ENCODE measurements around the gene CCL22.

CCL22 gene

GRCh38 chr16:57376313-57376818, 17.8 kb downstream of the CCL22 start:
- no peak for DNase-seq (ENCODE audit: low spot score)

DNA sequence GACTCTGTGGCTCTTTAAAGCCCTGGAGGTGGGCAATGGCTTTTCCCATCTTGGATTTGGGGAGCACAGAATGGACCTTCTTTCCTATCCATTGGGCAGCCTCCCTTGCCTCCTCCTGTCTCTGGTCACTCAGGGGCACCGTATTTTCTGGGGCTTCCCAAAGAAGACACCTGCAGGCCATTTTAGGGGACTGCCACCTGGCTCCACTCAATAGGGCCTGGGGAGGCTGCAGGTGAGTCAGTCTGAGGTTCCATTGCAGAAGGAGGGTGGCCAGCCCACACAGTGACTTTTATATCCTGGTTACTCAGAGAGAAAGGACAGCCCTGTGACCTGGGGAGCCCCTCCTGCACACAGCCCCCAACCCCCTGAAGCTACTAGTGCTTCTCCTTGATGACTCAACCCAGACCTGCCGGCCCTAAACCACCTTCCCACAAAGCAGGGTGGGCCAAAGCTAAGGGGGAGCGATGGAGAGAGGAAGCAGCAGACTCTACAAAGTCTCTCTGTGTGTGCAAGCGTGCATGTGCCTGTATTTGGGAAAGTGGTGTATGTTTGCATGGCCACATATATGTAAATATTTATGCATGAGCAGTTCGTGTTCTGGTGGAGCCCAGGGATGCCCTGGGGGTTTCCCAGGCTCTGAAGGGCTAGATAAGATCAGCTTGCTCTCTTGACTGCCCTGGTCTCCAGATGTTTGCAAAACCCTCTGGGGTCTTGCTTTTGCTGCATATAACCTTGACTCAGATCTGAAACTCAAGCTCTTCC, 18.7 kb downstream of the CCL22 start:
- peak; percentile 8 for DNase-seq (ENCODE audit: low spot score)

DNA sequence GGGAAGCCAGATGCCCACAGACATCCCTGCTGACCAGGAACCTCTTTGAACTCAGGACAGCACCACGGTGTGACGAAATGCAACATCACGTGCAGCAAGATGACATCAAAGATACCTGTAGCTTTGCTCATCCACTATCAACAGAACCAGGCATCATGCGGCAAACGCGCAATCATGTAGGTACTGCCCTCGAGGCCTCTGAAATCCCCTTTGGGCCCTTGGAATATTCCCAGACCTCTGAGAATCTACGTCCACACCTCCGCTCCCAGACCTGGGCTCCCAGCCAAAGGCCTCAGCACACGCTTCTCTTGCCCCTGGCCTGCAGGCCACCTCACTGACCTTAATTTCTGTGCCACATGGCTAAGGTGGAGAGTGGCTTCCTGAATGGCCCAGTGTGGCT, 21.0 kb downstream of the CCL22 start:
- DNase-seq (ENCODE audit: low spot score), result no peak

DNA sequence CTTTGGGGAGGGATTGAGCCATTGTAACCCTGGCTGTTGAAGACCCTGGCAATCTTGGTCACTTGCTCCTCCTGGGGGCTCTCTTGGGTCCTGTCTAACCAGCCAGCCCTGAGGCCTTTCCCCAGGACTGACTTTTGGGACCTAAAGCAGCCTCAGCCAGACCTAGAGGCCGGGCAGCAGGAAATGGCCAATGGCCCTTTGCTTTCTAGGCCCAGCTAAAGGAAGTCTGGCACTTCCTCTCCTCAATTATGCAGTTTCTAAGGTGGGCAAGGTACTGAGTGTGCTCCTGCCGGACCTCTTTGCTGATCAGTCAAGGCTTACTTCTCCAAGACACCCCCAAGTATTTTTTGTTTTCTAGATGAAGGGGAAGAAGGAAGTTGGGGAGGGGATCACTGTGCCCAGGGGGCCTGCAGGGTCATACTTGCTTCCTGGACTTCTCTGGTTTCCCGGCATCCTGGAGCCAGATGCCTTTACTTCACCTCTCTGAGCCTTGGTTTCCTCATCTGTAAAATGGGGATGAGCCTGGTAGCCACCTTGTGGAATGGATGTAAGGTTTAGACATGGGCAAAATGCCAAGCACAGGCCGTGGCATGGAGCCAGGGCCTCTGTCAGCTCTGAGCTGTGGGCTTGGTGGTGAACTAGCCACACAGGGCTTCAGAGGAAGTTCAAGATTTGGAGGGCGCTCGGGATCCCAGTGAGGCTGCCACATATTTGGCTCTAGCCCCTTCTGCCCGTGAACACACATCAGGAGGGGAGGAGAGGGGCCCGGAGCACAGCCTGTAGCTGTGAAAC, 22.3 kb downstream of the CCL22 start:
- DNase-seq (ENCODE audit: low spot score), result no peak

DNA sequence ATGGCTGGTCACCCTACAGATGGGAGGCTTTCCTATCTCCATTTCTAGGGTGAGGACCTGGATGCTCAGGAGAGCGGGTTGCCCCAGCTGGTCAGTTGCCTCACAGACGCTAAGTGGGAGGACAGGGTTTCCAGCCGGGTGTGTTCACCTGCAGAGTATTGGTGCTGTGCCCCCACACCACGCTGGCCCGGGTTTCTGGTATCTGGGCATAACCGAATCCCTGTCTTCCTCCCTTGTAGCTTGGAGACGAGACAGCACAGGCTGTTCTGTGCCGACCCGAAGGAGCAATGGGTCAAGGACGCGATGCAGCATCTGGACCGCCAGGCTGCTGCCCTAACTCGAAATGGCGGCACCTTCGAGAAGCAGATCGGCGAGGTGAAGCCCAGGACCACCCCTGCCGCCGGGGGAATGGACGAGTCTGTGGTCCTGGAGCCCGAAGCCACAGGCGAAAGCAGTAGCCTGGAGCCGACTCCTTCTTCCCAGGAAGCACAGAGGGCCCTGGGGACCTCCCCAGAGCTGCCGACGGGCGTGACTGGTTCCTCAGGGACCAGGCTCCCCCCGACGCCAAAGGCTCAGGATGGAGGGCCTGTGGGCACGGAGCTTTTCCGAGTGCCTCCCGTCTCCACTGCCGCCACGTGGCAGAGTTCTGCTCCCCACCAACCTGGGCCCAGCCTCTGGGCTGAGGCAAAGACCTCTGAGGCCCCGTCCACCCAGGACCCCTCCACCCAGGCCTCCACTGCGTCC, 23.4 kb downstream of the CCL22 start:
- no peak for DNase-seq (ENCODE audit: low spot score)

- DNase-seq (ENCODE audit: low spot score), result no peak
Observed at GRCh38 chr16:57382535-57383275, 24.1 kb downstream of the CCL22 start.

DNA sequence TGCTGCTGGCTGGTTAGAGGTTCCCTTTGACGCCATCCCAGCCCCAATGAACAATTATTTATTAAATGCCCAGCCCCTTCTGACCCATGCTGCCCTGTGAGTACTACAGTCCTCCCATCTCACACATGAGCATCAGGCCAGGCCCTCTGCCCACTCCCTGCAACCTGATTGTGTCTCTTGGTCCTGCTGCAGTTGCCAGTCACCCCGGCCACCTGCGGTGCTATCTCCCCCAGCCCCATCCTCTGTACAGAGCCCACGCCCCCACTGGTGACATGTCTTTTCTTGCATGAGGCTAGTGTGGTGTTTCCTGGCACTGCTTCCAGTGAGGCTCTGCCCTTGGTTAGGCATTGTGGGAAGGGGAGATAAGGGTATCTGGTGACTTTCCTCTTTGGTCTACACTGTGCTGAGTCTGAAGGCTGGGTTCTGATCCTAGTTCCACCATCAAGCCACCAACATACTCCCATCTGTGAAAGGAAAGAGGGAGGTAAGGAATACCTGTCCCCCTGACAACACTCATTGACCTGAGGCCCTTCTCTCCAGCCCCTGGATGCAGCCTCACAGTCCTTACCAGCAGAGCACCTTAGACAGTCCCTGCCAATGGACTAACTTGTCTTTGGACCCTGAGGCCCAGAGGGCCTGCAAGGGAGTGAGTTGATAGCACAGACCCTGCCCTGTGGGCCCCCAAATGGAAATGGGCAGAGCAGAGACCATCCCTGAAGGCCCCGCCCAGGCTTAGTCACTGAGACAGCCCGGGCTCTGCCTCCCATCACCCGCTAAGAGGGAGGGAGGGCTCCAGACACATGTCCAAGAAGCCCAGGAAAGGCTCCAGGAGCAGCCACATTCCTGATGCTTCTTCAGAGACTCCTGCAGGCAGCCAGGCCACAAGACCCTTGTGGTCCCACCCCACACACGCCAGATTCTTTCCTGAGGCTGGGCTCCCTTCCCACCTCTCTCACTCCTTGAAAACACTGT, 25.0 kb downstream of the CCL22 start:
- peak; percentile 13 for DNase-seq (ENCODE audit: low spot score)

GRCh38 chr16:57384248-57385070, 25.9 kb downstream of the CCL22 start:
- DNase-seq (ENCODE audit: low spot score), result no peak

DNA sequence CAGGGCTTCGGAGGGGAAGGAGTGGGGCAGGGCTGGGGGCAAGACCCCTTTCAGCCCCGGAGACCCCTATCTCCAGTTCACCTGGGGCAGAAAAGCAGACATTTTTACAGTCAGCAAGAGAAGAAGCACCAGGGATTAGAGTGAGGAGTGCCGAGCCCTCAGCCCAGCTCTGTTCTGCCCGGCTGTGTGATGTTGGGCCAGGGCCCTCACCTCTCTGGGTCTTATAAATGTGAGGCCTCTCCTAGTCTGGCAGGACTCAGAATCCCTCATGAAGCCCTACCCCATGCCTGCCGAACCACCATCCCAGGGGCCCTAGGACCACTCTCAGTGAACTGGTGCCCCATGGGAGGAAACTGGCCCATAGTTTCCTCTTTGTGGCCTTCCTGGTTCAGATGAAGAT, 26.5 kb downstream of the CCL22 start:
- DNase-seq (ENCODE audit: low spot score), result no peak

DNA sequence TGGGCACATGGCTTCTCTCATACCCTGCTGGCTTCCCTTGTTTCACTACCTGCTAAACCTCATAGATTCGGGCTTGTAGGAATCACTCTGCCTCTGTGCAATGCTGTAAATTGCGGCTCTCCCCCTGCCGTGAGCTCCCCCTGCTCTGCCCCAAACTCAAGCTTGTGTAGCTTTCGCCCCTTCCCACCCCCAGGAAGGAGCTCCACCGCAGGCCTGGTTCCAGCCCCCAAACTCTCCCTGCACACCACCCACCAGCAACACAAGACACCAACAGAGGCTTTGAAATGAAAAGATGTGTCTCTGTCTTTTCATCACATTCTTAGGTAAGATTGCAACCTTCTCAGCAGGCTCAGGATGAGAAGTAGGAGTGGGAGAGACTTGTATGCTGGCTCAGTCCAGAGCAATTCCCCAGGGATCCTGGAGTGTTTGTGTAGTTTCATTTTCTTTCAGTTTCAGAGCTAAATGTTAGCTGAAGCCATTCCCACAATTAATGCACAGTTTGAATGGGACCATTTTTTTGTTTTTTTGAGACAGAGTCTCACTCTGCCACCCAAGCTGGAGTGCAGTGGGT, 27.9 kb downstream of the CCL22 start:
- peak; percentile 53 for DNase-seq (ENCODE audit: low spot score)

- no peak for DNase-seq (ENCODE audit: low spot score)
Observed at GRCh38 chr16:57387598-57388354, 29.2 kb downstream of the CCL22 start.

DNA sequence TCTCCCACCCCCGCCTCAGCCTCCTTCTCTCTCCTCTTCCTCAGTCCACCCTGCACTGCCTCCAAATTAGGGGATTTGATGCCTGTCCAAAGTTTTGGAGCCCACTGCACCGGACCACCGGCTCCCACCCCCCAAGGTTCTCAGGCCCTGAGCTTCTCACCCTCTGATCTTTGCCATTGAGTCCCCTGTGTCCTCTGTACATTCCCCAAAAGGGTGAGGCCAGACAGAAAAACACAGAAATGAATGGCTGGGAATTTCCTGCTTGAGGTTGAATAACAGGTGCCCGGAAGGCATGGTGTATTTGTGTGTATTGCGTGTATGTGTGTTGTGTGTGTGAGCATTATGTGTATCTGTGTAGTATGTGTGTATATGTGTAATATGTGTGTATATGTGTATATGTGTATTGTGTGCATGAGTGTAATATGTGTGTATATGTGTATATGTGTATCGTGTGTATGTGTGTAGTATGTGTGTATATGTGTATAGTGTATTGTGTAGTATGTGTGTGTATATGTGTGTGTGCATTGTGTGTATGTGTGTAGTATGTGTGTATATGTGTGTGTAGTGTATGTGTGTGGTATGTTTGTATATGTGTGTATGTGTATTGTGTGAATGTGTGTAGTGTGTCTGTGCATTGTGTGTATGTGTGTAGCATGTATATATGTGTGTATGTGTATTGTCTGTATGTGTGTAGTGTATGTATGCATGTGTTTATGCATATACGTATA, 29.9 kb downstream of the CCL22 start:
- DNase-seq (ENCODE audit: low spot score), result no peak

- DNase-seq (ENCODE audit: low spot score), result no peak
Observed at GRCh38 chr16:57389087-57389468, 30.5 kb downstream of the CCL22 start.

- peak; percentile 47 for DNase-seq (ENCODE audit: low spot score)
Observed at GRCh38 chr16:57390636-57391295, 32.2 kb downstream of the CCL22 start.

GRCh38 chr16:57391300-57391699, 32.7 kb downstream of the CCL22 start:
- no peak for DNase-seq (ENCODE audit: low spot score)

GRCh38 chr16:57391708-57392107, 33.1 kb downstream of the CCL22 start:
- DNase-seq (ENCODE audit: low spot score), result no peak

GRCh38 chr16:57392694-57393093, 34.1 kb downstream of the CCL22 start:
- no peak for DNase-seq (ENCODE audit: low spot score)

Data from COLO829 (cell line).